Measurements from ENCODE around the gene NRG2. TPM values are rescaled to one million over a fixed set of nuclear protein-coding genes. Genes with fewer than 3 reads are reported as not detected.

The NRG2 gene
- total RNA-seq, 1 donor from 2014 or later = 12.8 TPM

DNA sequence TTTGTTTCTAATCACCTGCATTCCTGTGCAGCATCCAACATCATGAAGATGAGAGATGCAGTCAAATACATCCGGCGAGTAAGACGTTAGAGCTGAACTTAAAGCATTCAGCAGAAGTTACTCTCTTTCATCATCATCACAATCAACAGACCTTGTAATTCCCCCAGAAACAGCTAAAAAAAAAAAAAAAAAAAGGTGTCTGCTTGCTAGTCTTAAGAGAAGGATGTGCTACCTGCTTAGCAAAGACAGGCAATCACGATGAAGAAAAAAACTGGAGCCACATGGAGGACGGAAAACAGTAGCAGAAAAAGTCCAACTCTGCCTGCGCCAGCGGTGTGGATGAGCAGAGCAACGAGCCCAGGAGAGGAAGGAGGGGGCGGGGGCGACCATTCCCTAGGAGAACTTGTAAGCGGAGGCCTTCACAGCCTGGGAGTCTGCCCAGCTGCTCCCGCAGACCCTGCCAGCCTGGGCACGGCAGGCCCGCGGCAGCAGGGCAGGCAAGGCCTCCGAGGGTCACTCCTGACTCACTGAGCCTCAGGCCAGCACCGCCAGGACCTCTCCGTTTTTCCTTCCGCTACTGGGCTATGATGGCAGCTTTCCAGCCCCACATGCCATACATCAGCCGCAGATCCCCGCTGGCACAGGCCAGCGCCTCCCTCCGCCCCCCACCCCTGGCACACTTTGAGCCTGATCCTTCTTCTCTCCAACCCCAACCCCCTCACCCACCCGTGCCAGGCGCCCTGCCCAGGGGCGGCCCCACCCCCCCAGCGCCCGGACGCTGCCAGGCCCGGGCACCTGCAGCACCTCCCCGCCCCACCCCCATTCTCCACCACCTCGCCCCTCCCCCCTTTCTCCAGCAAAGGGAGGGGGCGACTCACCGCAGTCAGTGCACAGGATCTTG, 1.4 kb downstream of the NRG2 start:
- Histone ChIP-seq H3K36me3 (no peaks in the 10 kb centered on the region), H3K9me3 (no peaks in the 10 kb centered on the region), H3K4me3 (peak overlapping the region; percentile 76 to 85), H3K27ac (peak overlapping the region; percentile 65 to 70), H3K4me1 (peaks cover 0 to 18% of the 10 kb centered on the region in 2 donors), H3K27me3 (no peaks in the 10 kb centered on the region)
- peak; percentile 11 to 81 for DNase-seq (ENCODE audit: low spot score in 2 of 2)
- TF ChIP-seq, protein P1, sequence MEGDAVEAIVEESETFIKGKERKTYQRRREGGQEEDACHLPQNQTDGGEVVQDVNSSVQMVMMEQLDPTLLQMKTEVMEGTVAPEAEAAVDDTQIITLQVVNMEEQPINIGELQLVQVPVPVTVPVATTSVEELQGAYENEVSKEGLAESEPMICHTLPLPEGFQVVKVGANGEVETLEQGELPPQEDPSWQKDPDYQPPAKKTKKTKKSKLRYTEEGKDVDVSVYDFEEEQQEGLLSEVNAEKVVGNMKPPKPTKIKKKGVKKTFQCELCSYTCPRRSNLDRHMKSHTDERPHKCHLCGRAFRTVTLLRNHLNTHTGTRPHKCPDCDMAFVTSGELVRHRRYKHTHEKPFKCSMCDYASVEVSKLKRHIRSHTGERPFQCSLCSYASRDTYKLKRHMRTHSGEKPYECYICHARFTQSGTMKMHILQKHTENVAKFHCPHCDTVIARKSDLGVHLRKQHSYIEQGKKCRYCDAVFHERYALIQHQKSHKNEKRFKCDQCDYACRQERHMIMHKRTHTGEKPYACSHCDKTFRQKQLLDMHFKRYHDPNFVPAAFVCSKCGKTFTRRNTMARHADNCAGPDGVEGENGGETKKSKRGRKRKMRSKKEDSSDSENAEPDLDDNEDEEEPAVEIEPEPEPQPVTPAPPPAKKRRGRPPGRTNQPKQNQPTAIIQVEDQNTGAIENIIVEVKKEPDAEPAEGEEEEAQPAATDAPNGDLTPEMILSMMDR (IDR thresholded peaks at IDR 0.05) = no peak
- intact Hi-C loops (cut with DNase I) = loop anchor here (5.0 kb wide), 1 partner anchor 71 kb away; the partner anchor contains the start of gene PURA

DNA sequence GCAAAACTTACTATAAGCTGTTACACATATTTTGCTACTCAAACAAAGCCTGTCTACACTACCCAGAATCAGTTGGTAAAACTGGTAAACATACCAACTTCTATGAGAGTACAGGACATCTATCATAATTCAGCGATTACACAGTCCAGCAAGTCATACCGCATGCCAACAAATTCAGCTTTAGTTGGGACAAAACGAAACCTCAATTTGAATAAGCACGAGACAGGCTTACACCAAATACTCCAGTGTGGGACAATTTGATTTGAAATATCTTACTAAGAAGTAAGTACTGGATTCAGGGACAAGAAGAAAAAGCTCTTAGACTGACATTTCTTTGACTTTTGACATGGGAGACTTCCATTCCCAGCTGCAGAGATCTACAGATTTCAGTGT, 2.0 kb downstream of the NRG2 start:
- no peak overlapping the region for H3K27ac ChIP-seq
- peak overlapping the region in 1 of 2 donors; percentile 76 for H3K4me3 ChIP-seq
- peaks cover 0 to 18% of the 10 kb centered on the region in 2 donors for H3K4me1 ChIP-seq
- no peaks in the 10 kb centered on the region for H3K27me3 ChIP-seq
- no peaks in the 10 kb centered on the region for H3K36me3 ChIP-seq
- no peak for DNase-seq (ENCODE audit: low spot score in 2 of 2)
- intact Hi-C loops (cut with DNase I) = loop anchor here (5.0 kb wide), 1 partner anchor 71 kb away; the partner anchor contains the start of gene PURA
- TF ChIP-seq, protein P1 (IDR thresholded peaks at IDR 0.05) = no peak
- H3K9me3 ChIP-seq = no peaks in the 10 kb centered on the region

DNA sequence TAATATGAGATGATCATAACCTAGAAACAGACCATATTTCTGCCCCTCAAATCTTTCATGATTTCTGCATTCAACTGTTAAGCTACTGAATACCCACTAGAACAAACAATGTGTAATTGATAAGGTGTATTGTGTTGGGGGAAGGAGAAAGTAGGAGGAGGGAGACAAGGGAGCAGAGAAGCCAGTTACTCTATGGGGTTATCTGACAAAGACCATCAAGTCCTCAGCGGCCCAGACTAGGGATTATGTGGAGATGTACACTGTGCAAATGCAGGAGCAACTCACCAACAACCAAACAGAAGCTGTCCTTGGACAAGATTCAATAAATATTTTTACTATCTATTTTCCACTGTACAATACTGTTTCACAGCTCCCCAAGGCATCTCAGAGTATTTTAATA, 2.7 kb downstream of the NRG2 start:
- Histone ChIP-seq H3K27me3 (no peaks in the 10 kb centered on the region), H3K9me3 (no peaks in the 10 kb centered on the region), H3K36me3 (no peaks in the 10 kb centered on the region), H3K4me1 (peaks cover 0 to 18% of the 10 kb centered on the region in 2 donors), H3K27ac (no peak overlapping the region), H3K4me3 (no peak overlapping the region)
- no peak for DNase-seq (ENCODE audit: low spot score in 2 of 2)
- intact Hi-C loops (cut with DNase I) = loop anchor here (5.0 kb wide), 1 partner anchor 72 kb away; the partner anchor contains the start of gene PURA
- TF ChIP-seq, protein P1 (IDR thresholded peaks at IDR 0.05) = no peak

GRCh38 chr5:140039561-140039960, 3.5 kb downstream of the NRG2 start:
- intact Hi-C loops (cut with DNase I) = no loop called here
- Histone ChIP-seq H3K27ac (no peak overlapping the region), H3K36me3 (no peaks in the 10 kb centered on the region), H3K4me3 (no peak overlapping the region), H3K27me3 (no peaks in the 10 kb centered on the region), H3K4me1 (peaks cover 0 to 18% of the 10 kb centered on the region in 2 donors), H3K9me3 (no peaks in the 10 kb centered on the region)
- TF ChIP-seq, protein P1 (IDR thresholded peaks at IDR 0.05) = no peak
- no peak for DNase-seq (ENCODE audit: low spot score in 2 of 2)

DNA sequence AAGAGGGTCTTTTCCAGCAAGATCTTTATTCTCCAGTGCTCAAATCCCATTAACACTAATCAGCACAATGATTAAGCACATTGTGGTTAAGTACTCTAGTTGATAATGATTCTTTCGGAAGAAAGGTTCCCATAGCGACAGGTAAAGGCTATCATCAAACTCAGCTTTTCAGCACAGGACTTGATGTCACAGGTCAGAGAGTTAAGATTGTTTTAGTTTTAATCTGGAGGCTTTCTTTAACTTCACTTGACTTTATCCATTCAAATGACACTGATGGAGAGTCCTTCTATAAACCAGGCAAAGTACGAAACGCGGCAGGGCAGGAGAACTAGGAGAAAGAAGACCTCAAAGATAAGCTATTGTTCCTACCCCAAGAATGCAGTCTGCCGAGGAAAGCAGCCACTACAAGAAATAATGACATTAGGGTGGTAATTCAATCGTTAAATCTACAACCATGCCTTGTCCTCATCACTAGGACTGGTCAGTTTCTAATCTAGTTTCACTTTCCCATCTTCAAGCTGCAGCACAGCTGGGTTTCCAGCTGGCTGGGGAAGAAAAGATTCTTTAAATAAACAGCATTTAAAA, 4.6 kb downstream of the NRG2 start:
- TF ChIP-seq, protein P1 (IDR thresholded peaks at IDR 0.05) = no peak
- Histone ChIP-seq H3K36me3 (no peaks in the 10 kb centered on the region), H3K27me3 (no peaks in the 10 kb centered on the region), H3K9me3 (no peaks in the 10 kb centered on the region), H3K4me1 (peaks cover 0 to 15% of the 10 kb centered on the region in 2 donors), H3K4me3 (peak overlapping the region; percentile 46 to 59), H3K27ac (peak overlapping the region in 1 of 2 donors; percentile 4)
- no peak for DNase-seq (ENCODE audit: low spot score in 2 of 2)
- intact Hi-C loops (cut with DNase I) = no loop called here

All from ascending aorta (tissue), 2 donors.